K562 (cell line): Measurements from ENCODE around the gene IL27RA. TPM values are rescaled to one million over a fixed set of nuclear protein-coding genes. Genes with fewer than 3 reads are reported as not detected.

ENCODE experiments used
- AFF4 ChIP-seq: sonication (generic); formaldehyde crosslinking; IDR thresholded peaks from 2 replicates; pipeline ENCODE4 v1.8.0; 2023; ENCODE audit warnings: mild to moderate bottlenecking, missing genetic modification reagents
- ASH1L ChIP-seq: fragments of 450-650 bp; IDR thresholded peaks from 2 replicates; pipeline ENCODE4 v1.6.1; 2018; ENCODE audit warnings: borderline replicate concordance, mild to moderate bottlenecking, low read depth; ENCODE audit not compliant: partially characterized antibody
- ATF1 ChIP-seq, 2 experiments: fragments of 450-650 bp in 1 of 2; IDR thresholded peaks; 2 replicates each; pipeline ENCODE4 v1.6.1; 2016; ENCODE audit warnings: missing compliant biosample characterization in 1 of 2, missing genetic modification characterization in 1 of 2
- CREB3L1 ChIP-seq: fragments of 450-650 bp; IDR thresholded peaks from 2 replicates; pipeline ENCODE4 v1.6.1; 2014; ENCODE audit warnings: low read depth, mild to moderate bottlenecking, moderate library complexity, borderline replicate concordance
- HINFP ChIP-seq: fragments of 450-650 bp; conservative IDR thresholded peaks from 2 replicates; pipeline ENCODE4 v1.6.1; 2016; ENCODE audit warnings: missing genetic modification characterization, low read depth, mild to moderate bottlenecking, control low read depth, missing compliant biosample characterization
- ID3 ChIP-seq, 2 experiments: fragments of 250-450 bp in 1 of 2; fragments of 450-650 bp in 1 of 2; sonication (Bioruptor Pico) in 1 of 2; IDR thresholded peaks; 2 replicates each; pipeline versions ENCODE4 v1.6.1 to v1.8.0; 2016 to 2021; ENCODE audit warnings: mild to moderate bottlenecking in 2 of 2, moderate library complexity in 2 of 2, missing compliant biosample characterization in 1 of 2, missing genetic modification characterization in 1 of 2
- MYC ChIP-seq, 2 experiments: fragments of 250-450 bp in 1 of 2; sonication (Bioruptor Pico) in 1 of 2; IDR thresholded peaks; 2 replicates each; pipeline versions ENCODE4 v1.5.1 to v1.6.1; 2012 to 2021; ENCODE audit warnings: low read depth in 2 of 2, borderline replicate concordance in 1 of 2, improper control_type of control experiment in 1 of 2, low read length in 1 of 2, mild to moderate bottlenecking in 1 of 2, moderate library complexity in 1 of 2
- NR4A1 ChIP-seq, 2 experiments: fragments of 250-450 bp in 1 of 2; fragments of 450-650 bp in 1 of 2; sonication (Bioruptor Pico) in 1 of 2; IDR thresholded peaks; 2 replicates each; pipeline versions ENCODE4 v1.4.0 to v1.6.1; 2016 to 2020; ENCODE audit warnings: mild to moderate bottlenecking in 2 of 2, missing compliant biosample characterization in 1 of 2, missing genetic modification characterization in 1 of 2, moderate library complexity in 1 of 2
- PREB ChIP-seq: sonication (generic); formaldehyde crosslinking; IDR thresholded peaks from 2 replicates; pipeline ENCODE4 v1.8.1; 2023; ENCODE audit warnings: mild to moderate bottlenecking, missing genetic modification reagents
- TBL1XR1 ChIP-seq, 2 experiments: IDR thresholded peaks; 2 replicates each; pipeline ENCODE4 v1.6.1; 2012; ENCODE audit warnings: improper control_type of control experiment in 2 of 2, low read length in 2 of 2, mild to moderate bottlenecking in 1 of 2
- U2AF2 ChIP-seq: fragments of 200-400 bp; formaldehyde crosslinking; optimal IDR thresholded peaks from 2 replicates; pipeline ENCODE3; 2017; ENCODE audit warnings: low read depth, mild to moderate bottlenecking, low read length
- ZNF717 ChIP-seq: fragments of 250-450 bp; sonication (Bioruptor Pico); IDR thresholded peaks from 2 replicates; pipeline ENCODE4 v1.5.0; 2021
- ZNF76 ChIP-seq: fragments of 250-450 bp; sonication (Bioruptor Pico); IDR thresholded peaks from 2 replicates; pipeline ENCODE4 v1.4.0; 2020; ENCODE audit warnings: mild to moderate bottlenecking, moderate library complexity, borderline replicate concordance
- polyA plus RNA-seq, 8 experiments: library from polyadenylated mRNA; depleted of rRNA in 4 of 8; stranded (reverse) in 5 of 8; unstranded in 3 of 8; fragments of >200 nt; fragmentation: Nextera tagmentation in 2 of 8; fragmentation: Illumina TruSeq in 1 of 8; extraction: Ambion mirVana in 2 of 8; extraction: Trizol in 1 of 8; gene quantifications; 2 replicates each; pipeline versions ENCODE4 v1.2.1 to v1.2.3, GENCODE V29; 2011 to 2014; ENCODE audit warnings: inconsistent platforms in 1 of 8, missing spikeins in 1 of 8
- total RNA-seq, 7 experiments: library from RNA; depleted of rRNA in 6 of 7; stranded (reverse); fragments of >200 nt in 6 of 7; fragmentation: Illumina TruSeq in 2 of 7; extraction: Trizol in 2 of 7; gene quantifications; 2 replicates each; pipeline versions ENCODE4 v1.2.1 to v1.2.3, GENCODE V29; 2011 to 2021; ENCODE audit warnings: low replicate concordance in 1 of 7

Gene IL27RA
- total and polyA plus RNA-seq, 9 of the 15 experiments (the other 6 are each of a cell fraction or from before 2014, with no cell fraction given), result 1.9 to 15.9 (median 12.0) TPM

GRCh38 chr19:14081797-14082674 lies 50.5 kb downstream of the IL27RA start (continued):
- TF ChIP-seq PREB (CRISPR knock-in tag), result 0 out of 2 replicates have a peak, but pooled peaks have one; percentile 7
- no peak for TF ChIP-seq ID3 (CRISPR knock-in tag; IDR thresholded peaks at IDR 0.05)
- 0 out of 2 replicates have a peak, but pooled peaks have one; percentile 32 for TF ChIP-seq ID3 (tag; IDR thresholded peaks at IDR 0.05)
- TF ChIP-seq AFF4 (CRISPR knock-in tag), result no peak
- no peak for TF ChIP-seq TBL1XR1 (IDR thresholded peaks at IDR 0.05; ENCODE audit: low read length in 2 of 2)
- TF ChIP-seq MYC (IDR thresholded peaks at IDR 0.05; ENCODE audit: low read depth, low read length), result no peak
- 0 out of 2 replicates have a peak, but pooled peaks have one; percentile 54 for TF ChIP-seq MYC (CRISPR knock-in tag; IDR thresholded peaks at IDR 0.05; ENCODE audit: borderline replicate concordance, low read depth)
- no peak for TF ChIP-seq CREB3L1
- TF ChIP-seq NR4A1 (CRISPR knock-in tag; IDR thresholded peaks at IDR 0.05), result no peak
- no peak for TF ChIP-seq NR4A1 (tag; IDR thresholded peaks at IDR 0.05)
- TF ChIP-seq ATF1 (CRISPR knock-in tag; IDR thresholded peaks at IDR 0.05), result no peak
- TF ChIP-seq ATF1 (tag; IDR thresholded peaks at IDR 0.05), result no peak; the same call in 1 of the 2 replicates
- no peak for TF ChIP-seq ZNF717
- TF ChIP-seq HINFP (tag), result no peak
- no peak for TF ChIP-seq ASH1L
- 0 out of 2 replicates have a peak, but pooled peaks have one; percentile 58 for TF ChIP-seq ZNF76 (CRISPR knock-in tag)
- TF ChIP-seq U2AF2, result no peak
